ENCODE results near the gene XKRX.

XKRX gene

GRCh38 chrX:100939333-100939732 is 10.6 kb upstream of the XKRX start:
- Histone ChIP-seq H3K27ac (ENCODE audit: low read length) (no peak overlapping the region), H3K36me3 (ENCODE audit: control insufficient read depth in 1 of 2, insufficient read depth in 2 of 2, low read length in 2 of 2) (no peaks in the 10 kb centered on the region), H3K27me3 (ENCODE audit: low read depth, low read length) (no peaks in the 10 kb centered on the region), H3K4me3 (ENCODE audit: low read depth in 1 of 2, low read length in 2 of 2) (no peak overlapping the region), H3K4me1 (ENCODE audit: control insufficient read depth in 1 of 2, insufficient read depth in 2 of 2, low read length in 2 of 2) (no peaks in the 10 kb centered on the region), H3K9me3 (ENCODE audit: control insufficient read depth in 1 of 2, low read length in 2 of 2) (no peaks in the 10 kb centered on the region)

GRCh38 chrX:100935767-100936166 is 7.0 kb upstream of the XKRX start:
- H3K36me3 ChIP-seq (ENCODE audit: control insufficient read depth in 1 of 2, insufficient read depth in 2 of 2, low read length in 2 of 2), result no peaks in the 10 kb centered on the region
- no peak overlapping the region for H3K4me3 ChIP-seq (ENCODE audit: low read depth in 1 of 2, low read length in 2 of 2)
- peaks cover 0 to 4% of the 10 kb centered on the region in 2 donors for H3K9me3 ChIP-seq (ENCODE audit: control insufficient read depth in 1 of 2, low read length in 2 of 2)
- H3K27me3 ChIP-seq (ENCODE audit: low read depth, low read length), result no peaks in the 10 kb centered on the region
- H3K27ac ChIP-seq (ENCODE audit: low read length), result no peak overlapping the region
- H3K4me1 ChIP-seq (ENCODE audit: control insufficient read depth in 1 of 2, insufficient read depth in 2 of 2, low read length in 2 of 2), result no peaks in the 10 kb centered on the region

GRCh38 chrX:100931925-100932285 is 3.2 kb upstream of the XKRX start:
- Histone ChIP-seq H3K4me3 (ENCODE audit: low read depth in 1 of 2, low read length in 2 of 2) (no peak overlapping the region), H3K36me3 (ENCODE audit: control insufficient read depth in 1 of 2, insufficient read depth in 2 of 2, low read length in 2 of 2) (no peaks in the 10 kb centered on the region), H3K9me3 (ENCODE audit: control insufficient read depth in 1 of 2, low read length in 2 of 2) (peaks cover 0 to 4% of the 10 kb centered on the region in 2 donors), H3K4me1 (ENCODE audit: control insufficient read depth in 1 of 2, insufficient read depth in 2 of 2, low read length in 2 of 2) (no peaks in the 10 kb centered on the region), H3K27ac (ENCODE audit: low read length) (no peak overlapping the region), H3K27me3 (ENCODE audit: low read depth, low read length) (no peaks in the 10 kb centered on the region)

- Histone ChIP-seq H3K27me3 (ENCODE audit: low read depth, low read length) (no peaks in the 10 kb centered on the region), H3K4me1 (ENCODE audit: control insufficient read depth in 1 of 2, insufficient read depth in 2 of 2, low read length in 2 of 2) (no peaks in the 10 kb centered on the region), H3K4me3 (ENCODE audit: low read depth in 1 of 2, low read length in 2 of 2) (no peak overlapping the region), H3K27ac (ENCODE audit: low read length) (no peak overlapping the region), H3K36me3 (ENCODE audit: control insufficient read depth in 1 of 2, insufficient read depth in 2 of 2, low read length in 2 of 2) (no peaks in the 10 kb centered on the region), H3K9me3 (ENCODE audit: control insufficient read depth in 1 of 2, low read length in 2 of 2) (peaks cover 0 to 4% of the 10 kb centered on the region in 2 donors)
These were observed 2.7 kb upstream of the XKRX start for GRCh38 chrX:100931218-100931924.

- no peak overlapping the region for H3K27ac ChIP-seq (ENCODE audit: low read length)
- H3K27me3 ChIP-seq (ENCODE audit: low read depth, low read length), result no peaks in the 10 kb centered on the region
- H3K36me3 ChIP-seq (ENCODE audit: control insufficient read depth in 1 of 2, insufficient read depth in 2 of 2, low read length in 2 of 2), result no peaks in the 10 kb centered on the region
- H3K4me3 ChIP-seq (ENCODE audit: low read depth in 1 of 2, low read length in 2 of 2), result no peak overlapping the region
- no peaks in the 10 kb centered on the region for H3K4me1 ChIP-seq (ENCODE audit: control insufficient read depth in 1 of 2, insufficient read depth in 2 of 2, low read length in 2 of 2)
- peaks cover 0 to 3% of the 10 kb centered on the region in 2 donors for H3K9me3 ChIP-seq (ENCODE audit: control insufficient read depth in 1 of 2, low read length in 2 of 2)
These were observed 2.3 kb downstream of the XKRX start for GRCh38 chrX:100926453-100926852.

- no peaks in the 10 kb centered on the region for H3K4me1 ChIP-seq (ENCODE audit: control insufficient read depth in 1 of 2, insufficient read depth in 2 of 2, low read length in 2 of 2)
- H3K9me3 ChIP-seq (ENCODE audit: control insufficient read depth in 1 of 2, low read length in 2 of 2), result no peaks in the 10 kb centered on the region
- H3K27ac ChIP-seq (ENCODE audit: low read length), result no peak overlapping the region
- H3K36me3 ChIP-seq (ENCODE audit: control insufficient read depth in 1 of 2, insufficient read depth in 2 of 2, low read length in 2 of 2), result no peaks in the 10 kb centered on the region
- no peak overlapping the region for H3K4me3 ChIP-seq (ENCODE audit: low read depth in 1 of 2, low read length in 2 of 2)
- H3K27me3 ChIP-seq (ENCODE audit: low read depth, low read length), result no peaks in the 10 kb centered on the region
These were observed 4.3 kb downstream of the XKRX start for GRCh38 chrX:100924375-100924774.

- Histone ChIP-seq H3K36me3 (ENCODE audit: control insufficient read depth in 1 of 2, insufficient read depth in 2 of 2, low read length in 2 of 2) (no peaks in the 10 kb centered on the region), H3K4me1 (ENCODE audit: control insufficient read depth in 1 of 2, insufficient read depth in 2 of 2, low read length in 2 of 2) (no peaks in the 10 kb centered on the region), H3K4me3 (ENCODE audit: low read depth in 1 of 2, low read length in 2 of 2) (no peak overlapping the region), H3K27ac (ENCODE audit: low read length) (no peak overlapping the region), H3K9me3 (ENCODE audit: control insufficient read depth in 1 of 2, low read length in 2 of 2) (no peaks in the 10 kb centered on the region), H3K27me3 (ENCODE audit: low read depth, low read length) (no peaks in the 10 kb centered on the region)
These were observed 13.2 kb downstream of the XKRX start for GRCh38 chrX:100915562-100915961.

- H3K9me3 ChIP-seq (ENCODE audit: control insufficient read depth in 1 of 2, low read length in 2 of 2), result no peaks in the 10 kb centered on the region
- no peaks in the 10 kb centered on the region for H3K36me3 ChIP-seq (ENCODE audit: control insufficient read depth in 1 of 2, insufficient read depth in 2 of 2, low read length in 2 of 2)
- no peaks in the 10 kb centered on the region for H3K4me1 ChIP-seq (ENCODE audit: control insufficient read depth in 1 of 2, insufficient read depth in 2 of 2, low read length in 2 of 2)
- H3K27me3 ChIP-seq (ENCODE audit: low read depth, low read length), result no peaks in the 10 kb centered on the region
- H3K4me3 ChIP-seq (ENCODE audit: low read depth in 1 of 2, low read length in 2 of 2), result no peak overlapping the region
- no peak overlapping the region for H3K27ac ChIP-seq (ENCODE audit: low read length)
These were observed 15.6 kb downstream of the XKRX start for GRCh38 chrX:100913111-100913510.

- H3K4me3 ChIP-seq (ENCODE audit: low read depth in 1 of 2, low read length in 2 of 2), result no peak overlapping the region
- no peaks in the 10 kb centered on the region for H3K36me3 ChIP-seq (ENCODE audit: control insufficient read depth in 1 of 2, insufficient read depth in 2 of 2, low read length in 2 of 2)
- H3K27me3 ChIP-seq (ENCODE audit: low read depth, low read length), result no peaks in the 10 kb centered on the region
- H3K9me3 ChIP-seq (ENCODE audit: control insufficient read depth in 1 of 2, low read length in 2 of 2), result no peaks in the 10 kb centered on the region
- H3K27ac ChIP-seq (ENCODE audit: low read length), result no peak overlapping the region
- H3K4me1 ChIP-seq (ENCODE audit: control insufficient read depth in 1 of 2, insufficient read depth in 2 of 2, low read length in 2 of 2), result no peaks in the 10 kb centered on the region
These were observed 17.0 kb downstream of the XKRX start for GRCh38 chrX:100911731-100912130.

GRCh38 chrX:100905620-100906019 is 23.1 kb downstream of the XKRX start:
- Histone ChIP-seq H3K4me1 (ENCODE audit: control insufficient read depth in 1 of 2, insufficient read depth in 2 of 2, low read length in 2 of 2) (no peaks in the 10 kb centered on the region), H3K27me3 (ENCODE audit: low read depth, low read length) (no peaks in the 10 kb centered on the region), H3K27ac (ENCODE audit: low read length) (no peak overlapping the region), H3K4me3 (ENCODE audit: low read depth in 1 of 2, low read length in 2 of 2) (no peak overlapping the region), H3K9me3 (ENCODE audit: control insufficient read depth in 1 of 2, low read length in 2 of 2) (no peaks in the 10 kb centered on the region), H3K36me3 (ENCODE audit: control insufficient read depth in 1 of 2, insufficient read depth in 2 of 2, low read length in 2 of 2) (no peaks in the 10 kb centered on the region)

- Histone ChIP-seq H3K27me3 (ENCODE audit: low read depth, low read length) (no peaks in the 10 kb centered on the region), H3K27ac (ENCODE audit: low read length) (no peak overlapping the region), H3K4me3 (ENCODE audit: low read depth in 1 of 2, low read length in 2 of 2) (no peak overlapping the region), H3K4me1 (ENCODE audit: control insufficient read depth in 1 of 2, insufficient read depth in 2 of 2, low read length in 2 of 2) (no peaks in the 10 kb centered on the region), H3K9me3 (ENCODE audit: control insufficient read depth in 1 of 2, low read length in 2 of 2) (no peaks in the 10 kb centered on the region), H3K36me3 (ENCODE audit: control insufficient read depth in 1 of 2, insufficient read depth in 2 of 2, low read length in 2 of 2) (no peaks in the 10 kb centered on the region)
These were observed 24.3 kb downstream of the XKRX start for GRCh38 chrX:100904433-100904832.

GRCh38 chrX:100895365-100896075 is 33.2 kb downstream of the XKRX start:
- H3K27ac ChIP-seq (ENCODE audit: low read length), result no peak overlapping the region
- no peak overlapping the region for H3K4me3 ChIP-seq (ENCODE audit: low read depth in 1 of 2, low read length in 2 of 2)
- no peaks in the 10 kb centered on the region for H3K36me3 ChIP-seq (ENCODE audit: control insufficient read depth in 1 of 2, insufficient read depth in 2 of 2, low read length in 2 of 2)
- no peaks in the 10 kb centered on the region for H3K27me3 ChIP-seq (ENCODE audit: low read depth, low read length)
- no peaks in the 10 kb centered on the region for H3K9me3 ChIP-seq (ENCODE audit: control insufficient read depth in 1 of 2, low read length in 2 of 2)
- H3K4me1 ChIP-seq (ENCODE audit: control insufficient read depth in 1 of 2, insufficient read depth in 2 of 2, low read length in 2 of 2), result no peaks in the 10 kb centered on the region
